Tibial nerve (tissue), 4 donors: Measurements from ENCODE around the gene CASP1.

Source experiments
- CTCF ChIP-seq, 5 experiments: fragments of 200-600 bp in 3 of 5; fragments of 450-650 bp in 2 of 5; sonication (generic) in 3 of 5; IDR thresholded peaks; one replicate each; pipeline ENCODE4 v1.5.1; 2016 to 2019; ENCODE audit warnings: antibody characterized with exemption in 5 of 5, mild to moderate bottlenecking in 3 of 5, moderate library complexity in 2 of 5
- EP300 ChIP-seq, 2 donors: sonication (generic); formaldehyde crosslinking; IDR thresholded peaks; one replicate each; pipeline ENCODE4 v1.6.1; 2017; ENCODE audit warnings: antibody characterized with exemption in 2 of 2, mild to moderate bottlenecking in 1 of 2

DNA sequence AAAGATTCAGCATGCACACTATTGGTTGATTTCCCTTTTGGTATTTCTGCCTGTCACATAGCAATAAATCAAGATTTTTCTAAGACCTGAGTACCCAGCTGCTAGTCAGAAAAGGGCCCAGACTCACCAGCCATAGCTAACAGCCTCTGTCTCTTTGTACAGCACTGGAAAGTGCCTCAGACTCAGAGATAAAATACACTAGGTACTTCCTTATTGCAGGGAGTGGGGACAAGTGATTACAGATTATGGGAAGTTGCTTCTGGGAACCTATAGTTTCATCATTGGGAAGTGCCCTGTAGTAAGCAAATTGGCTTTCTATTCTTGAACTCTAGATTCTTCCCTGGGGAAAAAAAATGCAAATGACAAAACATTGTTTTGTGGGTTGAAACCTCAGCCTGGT, 11.9 kb downstream of the CASP1 start, which contains the start of gene CASP5:
- TF ChIP-seq CTCF (IDR thresholded peaks at IDR 0.05) (no peak), EP300 (IDR thresholded peaks at IDR 0.05) (peak in 1 of 2 donors; percentile 40)
